Skin of body (tissue), 2 donors: Measurements from ENCODE around the gene RNPC3. TPM values are rescaled to one million over a fixed set of nuclear protein-coding genes. Genes with fewer than 3 reads are reported as not detected.
A peak's percentile ranks its signal among the peaks of the same experiment; 100 is the strongest.

Experiments used
- DNase-seq: peaks from one replicate; lab custom pipeline; 2025; lab: John Stamatoyannopoulos, UW
- total RNA-seq: library from RNA; depleted of rRNA; stranded (reverse); fragments of >200 nt; gene quantifications from one replicate; pipeline ENCODE4 v1.2.3, GENCODE V29; 2014

The RNPC3 gene, protein sequence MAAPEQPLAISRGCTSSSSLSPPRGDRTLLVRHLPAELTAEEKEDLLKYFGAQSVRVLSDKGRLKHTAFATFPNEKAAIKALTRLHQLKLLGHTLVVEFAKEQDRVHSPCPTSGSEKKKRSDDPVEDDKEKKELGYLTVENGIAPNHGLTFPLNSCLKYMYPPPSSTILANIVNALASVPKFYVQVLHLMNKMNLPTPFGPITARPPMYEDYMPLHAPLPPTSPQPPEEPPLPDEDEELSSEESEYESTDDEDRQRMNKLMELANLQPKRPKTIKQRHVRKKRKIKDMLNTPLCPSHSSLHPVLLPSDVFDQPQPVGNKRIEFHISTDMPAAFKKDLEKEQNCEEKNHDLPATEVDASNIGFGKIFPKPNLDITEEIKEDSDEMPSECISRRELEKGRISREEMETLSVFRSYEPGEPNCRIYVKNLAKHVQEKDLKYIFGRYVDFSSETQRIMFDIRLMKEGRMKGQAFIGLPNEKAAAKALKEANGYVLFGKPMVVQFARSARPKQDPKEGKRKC
- 14.3 TPM for total RNA-seq

- DNase-seq: peak; percentile 95
Measured at GRCh38 chr1:103525607-103526507, at the start of gene RNPC3. Gene RNPC3, plus strand, starts transcription at chr1:103525699. Its CDS starts 372 bp downstream, at chr1:103526071.

DNA sequence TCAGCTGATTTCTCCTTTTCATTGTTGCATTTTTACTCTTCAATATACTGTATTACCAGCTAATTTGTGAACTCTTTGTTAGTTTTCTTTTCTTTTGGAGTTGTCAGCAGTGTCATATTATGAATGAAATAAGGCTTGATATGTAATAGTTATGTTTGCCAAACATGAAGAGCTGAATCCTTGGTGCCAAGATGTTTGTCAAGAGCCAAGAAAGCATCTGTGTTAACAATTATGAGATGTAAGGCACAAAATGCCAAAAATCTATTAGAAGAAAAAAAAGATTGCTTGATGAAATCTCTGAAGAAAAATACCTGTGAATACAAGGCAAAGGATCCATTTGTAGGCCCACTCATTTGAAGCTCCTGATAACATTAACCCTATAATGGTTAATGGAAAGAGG is 48.4 kb upstream of the RNPC3 start:
- no peak for DNase-seq

DNA sequence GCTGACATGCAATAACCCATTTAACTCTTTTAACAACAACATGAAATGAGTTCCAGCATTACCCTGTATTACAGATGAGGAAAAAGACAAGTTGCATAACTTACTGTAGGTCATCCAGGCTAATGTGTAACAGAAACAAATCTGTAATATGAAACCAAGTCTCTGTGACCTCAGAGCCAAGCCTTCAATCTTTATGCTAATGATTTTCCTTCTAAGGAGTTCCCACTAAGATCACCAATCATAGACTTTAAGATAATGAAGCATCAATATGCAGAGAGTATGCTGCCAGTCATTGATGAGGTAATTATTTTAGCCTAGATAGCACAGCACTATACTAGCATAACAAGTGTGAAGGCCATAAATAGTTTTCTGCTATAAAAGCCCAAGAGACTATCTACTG is 35.6 kb upstream of the RNPC3 start:
- DNase-seq: no peak

GRCh38 chr1:103492003-103492625 is 33.4 kb upstream of the RNPC3 start:
- DNase-seq: no peak

- no peak for DNase-seq
Measured at GRCh38 chr1:103496014-103496635, 29.4 kb upstream of the RNPC3 start.

- DNase-seq: no peak
Measured at GRCh38 chr1:103497404-103497803, 28.1 kb upstream of the RNPC3 start.

DNA sequence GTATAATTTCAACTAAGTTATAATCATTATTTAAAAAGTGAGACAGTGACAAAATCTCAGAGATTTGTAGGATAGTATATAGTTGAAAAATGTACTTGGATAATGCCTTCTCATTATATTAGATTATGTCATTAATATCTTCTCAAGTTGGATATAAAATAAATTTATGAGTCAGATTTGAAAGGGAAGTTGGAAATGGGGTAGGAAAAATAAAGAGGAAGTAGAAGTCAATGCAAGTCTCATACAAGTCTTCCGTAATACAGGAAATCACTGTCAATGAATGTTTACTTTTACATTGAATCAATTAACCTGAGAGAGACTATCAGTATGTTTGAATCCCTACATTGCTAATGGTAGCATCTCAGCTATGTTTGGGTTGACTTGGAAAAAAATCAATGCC is 16.2 kb upstream of the RNPC3 start:
- no peak for DNase-seq

GRCh38 chr1:103513711-103514110 is 11.8 kb upstream of the RNPC3 start:
- DNase-seq: no peak

DNA sequence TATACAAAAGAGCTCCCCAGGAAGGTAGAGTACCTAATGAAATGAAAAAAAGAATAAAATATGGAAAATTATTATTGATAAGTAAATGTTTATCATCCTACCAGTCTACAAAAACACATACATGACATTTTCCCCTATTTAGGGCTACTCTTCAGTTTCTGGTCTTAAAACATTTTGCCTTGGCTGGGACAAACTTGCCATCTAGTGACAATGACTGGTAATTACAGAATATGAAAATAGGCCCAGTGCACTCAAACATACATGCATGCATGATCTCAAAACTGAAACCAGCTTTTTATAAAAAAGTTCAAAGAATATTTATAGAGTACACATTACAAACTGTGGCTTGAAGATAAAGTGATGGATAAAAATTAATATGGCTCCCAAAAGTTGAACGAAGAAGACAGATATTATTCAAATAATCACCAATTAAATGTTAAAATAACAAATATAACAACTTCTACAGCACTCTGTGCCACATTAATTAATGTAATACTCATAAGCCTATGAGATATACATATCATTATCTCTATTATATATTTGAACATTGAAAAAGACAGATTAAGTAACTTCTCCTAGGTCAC is 10.5 kb upstream of the RNPC3 start:
- DNase-seq: peak; percentile 41

GRCh38 chr1:103516283-103516682 is 9.2 kb upstream of the RNPC3 start:
- no peak for DNase-seq

- no peak for DNase-seq
Measured at GRCh38 chr1:103516693-103517092, 8.8 kb upstream of the RNPC3 start.

DNA sequence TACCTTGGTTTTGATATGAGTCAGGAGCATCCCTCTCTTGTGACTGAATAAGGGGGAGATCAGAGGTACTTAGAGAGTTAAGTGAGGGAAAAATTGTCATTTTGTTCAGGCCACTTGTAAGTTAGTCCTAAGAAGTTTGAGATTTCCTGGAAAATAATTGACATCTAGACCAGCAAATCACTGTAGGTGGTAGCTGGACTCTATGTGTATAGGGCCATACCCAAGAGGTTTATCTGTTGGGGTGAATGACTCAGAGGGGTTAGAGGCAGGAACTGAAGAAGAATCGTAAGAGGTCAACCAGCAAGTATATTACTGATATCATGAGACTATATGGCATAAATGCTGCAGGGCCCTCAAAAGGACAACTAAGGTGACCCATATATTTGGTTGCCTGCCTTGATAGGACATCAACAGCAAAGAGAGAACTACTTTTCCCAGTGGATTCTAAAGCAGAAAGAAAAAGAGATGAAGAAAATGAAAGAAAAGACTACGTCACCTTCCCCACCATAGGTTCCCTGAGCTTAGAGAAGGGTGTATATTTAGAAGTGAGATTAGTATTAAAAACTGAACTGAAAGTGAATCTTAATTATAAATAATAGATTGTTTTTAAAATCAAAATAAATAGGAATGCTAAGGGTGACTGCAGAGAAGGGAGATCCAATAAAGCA is 8.0 kb upstream of the RNPC3 start:
- DNase-seq: no peak

GRCh38 chr1:103520822-103521221 is 4.7 kb upstream of the RNPC3 start:
- no peak for DNase-seq

- DNase-seq: no peak
Measured at GRCh38 chr1:103523346-103523745, 2.2 kb upstream of the RNPC3 start.

DNA sequence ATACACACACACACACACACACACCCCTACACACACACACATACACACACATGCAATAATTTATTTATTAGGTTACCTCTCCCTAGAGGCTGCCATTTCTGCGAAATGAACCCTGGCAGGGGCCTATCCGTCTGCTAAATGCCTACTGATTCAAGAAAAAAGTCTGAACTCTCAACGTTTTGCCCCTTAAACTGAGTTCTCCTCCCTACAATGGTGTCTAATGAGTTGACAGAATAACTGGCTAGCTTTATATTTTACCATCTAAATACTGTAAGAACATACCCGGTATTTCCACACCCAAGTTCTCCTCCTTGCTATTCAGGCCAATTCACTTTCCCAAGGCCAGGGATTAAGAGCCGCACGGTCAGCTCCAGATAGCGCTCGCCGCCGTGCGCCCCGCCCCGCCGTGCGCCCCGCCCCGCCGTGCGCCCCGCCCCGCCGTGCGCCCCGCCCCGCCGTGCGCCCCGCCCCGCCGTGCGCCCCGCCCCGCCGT is 339 bp upstream of the RNPC3 start:
- peak; percentile 1 for DNase-seq

DNA sequence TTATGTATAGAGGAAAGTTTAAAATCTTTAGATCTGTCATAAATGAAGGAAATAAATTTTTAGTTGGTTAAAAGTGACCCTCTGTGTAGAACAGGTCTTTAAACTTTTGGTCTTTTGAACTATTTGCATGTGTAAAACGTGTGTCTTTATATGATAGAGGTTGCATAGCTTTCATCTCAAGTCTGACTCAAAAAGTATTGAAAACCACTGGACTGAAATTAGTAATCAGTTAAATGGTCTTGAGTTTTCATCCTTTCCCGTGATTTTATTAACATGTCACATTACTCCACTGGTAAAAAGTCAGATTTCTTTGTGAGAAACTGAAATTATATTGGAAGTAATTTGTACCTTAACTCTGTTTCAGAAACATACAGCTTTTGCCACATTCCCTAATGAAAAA is 1.8 kb downstream of the RNPC3 start:
- no peak for DNase-seq

- DNase-seq: no peak
Measured at GRCh38 chr1:103529746-103530145, 4.2 kb downstream of the RNPC3 start.

GRCh38 chr1:103538226-103538625 is 12.7 kb downstream of the RNPC3 start:
- DNase-seq: no peak

GRCh38 chr1:103541431-103541830 is 15.9 kb downstream of the RNPC3 start:
- no peak for DNase-seq

- DNase-seq: no peak
Measured at GRCh38 chr1:103546496-103546895, 21.0 kb downstream of the RNPC3 start.
